Suprapubic skin (tissue), 4 donors: ENCODE data around the gene GLCCI1.

Source experiments
- EP300 ChIP-seq: sonication (generic); formaldehyde crosslinking; IDR thresholded peaks from one replicate; pipeline ENCODE4 v1.6.1; 2017; ENCODE audit warnings: antibody characterized with exemption
- POLR2A ChIP-seq, 2 donors: fragments of 450-650 bp; IDR thresholded peaks; one replicate each; pipeline ENCODE4 v1.6.1; 2017; ENCODE audit warnings: antibody characterized with exemption in 2 of 2, mild to moderate bottlenecking in 2 of 2, moderate library complexity in 2 of 2
- POLR2AphosphoS5 ChIP-seq, 3 donors: sonication (generic); formaldehyde crosslinking; IDR thresholded peaks; one replicate each; pipeline ENCODE4 v1.6.1; 2017; ENCODE audit warnings: antibody characterized with exemption in 3 of 3
- TF ChIP-seq, protein P1 (sequence below), 2 donors: fragments of 200-600 bp in 1 of 2; fragments of 450-650 bp in 1 of 2; sonication (generic) in 1 of 2; IDR thresholded peaks; one replicate each; pipeline ENCODE4 v1.5.1; 2016 to 2019; ENCODE audit warnings: antibody characterized with exemption in 2 of 2, mild to moderate bottlenecking in 1 of 2, moderate library complexity in 1 of 2

DNA sequence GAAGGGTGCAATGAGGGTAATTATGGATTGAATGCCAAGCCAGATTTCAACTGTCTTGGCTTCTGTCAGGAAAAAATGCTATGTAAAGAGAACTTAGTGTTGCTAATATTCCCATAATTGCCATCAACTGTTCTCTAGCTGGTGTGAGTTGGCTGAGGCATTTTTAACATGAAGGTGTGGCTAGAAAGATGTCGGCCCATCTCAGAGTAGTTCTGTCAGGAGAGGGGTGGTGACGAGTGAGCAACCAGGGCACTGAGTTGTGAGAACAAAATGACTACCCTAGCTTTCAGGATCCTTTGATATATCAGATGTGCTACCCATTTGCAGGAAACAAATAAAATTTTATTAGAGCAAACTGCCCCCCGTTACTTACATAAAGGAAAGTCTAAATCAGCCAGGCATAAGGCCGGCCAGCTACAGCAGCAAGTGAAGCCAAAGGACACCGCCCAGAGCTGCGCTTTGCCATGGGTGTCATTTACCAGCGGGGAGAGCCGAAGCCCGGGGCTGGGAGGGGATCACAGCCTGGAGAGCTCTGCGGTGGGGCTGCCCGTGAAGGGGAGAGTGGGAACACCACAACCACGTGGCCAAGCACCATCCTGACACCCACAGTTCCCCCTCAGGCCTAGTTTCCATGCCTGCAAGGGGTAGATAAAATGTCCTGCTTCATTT, 151.9 kb downstream of the GLCCI1 start:
- TF ChIP-seq POLR2A (IDR thresholded peaks at IDR 0.05), result no peak
- TF ChIP-seq, protein P1, sequence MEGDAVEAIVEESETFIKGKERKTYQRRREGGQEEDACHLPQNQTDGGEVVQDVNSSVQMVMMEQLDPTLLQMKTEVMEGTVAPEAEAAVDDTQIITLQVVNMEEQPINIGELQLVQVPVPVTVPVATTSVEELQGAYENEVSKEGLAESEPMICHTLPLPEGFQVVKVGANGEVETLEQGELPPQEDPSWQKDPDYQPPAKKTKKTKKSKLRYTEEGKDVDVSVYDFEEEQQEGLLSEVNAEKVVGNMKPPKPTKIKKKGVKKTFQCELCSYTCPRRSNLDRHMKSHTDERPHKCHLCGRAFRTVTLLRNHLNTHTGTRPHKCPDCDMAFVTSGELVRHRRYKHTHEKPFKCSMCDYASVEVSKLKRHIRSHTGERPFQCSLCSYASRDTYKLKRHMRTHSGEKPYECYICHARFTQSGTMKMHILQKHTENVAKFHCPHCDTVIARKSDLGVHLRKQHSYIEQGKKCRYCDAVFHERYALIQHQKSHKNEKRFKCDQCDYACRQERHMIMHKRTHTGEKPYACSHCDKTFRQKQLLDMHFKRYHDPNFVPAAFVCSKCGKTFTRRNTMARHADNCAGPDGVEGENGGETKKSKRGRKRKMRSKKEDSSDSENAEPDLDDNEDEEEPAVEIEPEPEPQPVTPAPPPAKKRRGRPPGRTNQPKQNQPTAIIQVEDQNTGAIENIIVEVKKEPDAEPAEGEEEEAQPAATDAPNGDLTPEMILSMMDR (IDR thresholded peaks at IDR 0.05), result no peak
- TF ChIP-seq POLR2AphosphoS5 (IDR thresholded peaks at IDR 0.05), result no peak
- TF ChIP-seq EP300, result no peak
